GM19025 (cell line): ENCODE results near the gene ZBTB46.
"Not testable (repeated sequence)": the region's sequence is repeated elsewhere in the genome, so short reads cannot be mapped to it uniquely, and the experiment has no call there.

ENCODE experiments used
- ATAC-seq: cut with Tn5 transposase; IDR thresholded peaks from one replicate; pipeline ENCODE4 v1.9.1; 2021; ENCODE audit warnings: mild to moderate bottlenecking, low read depth, moderate library complexity; ENCODE audit not compliant: unreplicated experiment

The ZBTB46 gene

GRCh38 chr20:63738687-63739129 lies 92.4 kb downstream of the ZBTB46 start:
- no peak for ATAC-seq

GRCh38 chr20:63737945-63738686 lies 92.9 kb downstream of the ZBTB46 start:
- ATAC-seq, result no peak

DNA sequence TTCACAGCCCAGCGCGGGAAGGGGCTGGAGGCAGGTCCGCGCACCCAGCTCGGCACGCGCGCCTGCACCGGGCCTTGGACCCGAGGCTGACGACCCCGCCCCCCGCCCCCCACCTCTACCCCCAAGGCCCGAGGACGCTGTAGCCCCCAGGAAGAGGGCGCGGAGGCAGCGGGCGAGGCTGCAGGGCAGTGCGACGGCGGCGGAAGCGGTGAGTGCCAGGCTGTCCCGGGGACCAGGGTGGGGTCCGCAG lies 93.4 kb downstream of the ZBTB46 start:
- ATAC-seq, result no peak

GRCh38 chr20:63736893-63737694 lies 94.0 kb downstream of the ZBTB46 start:
- ATAC-seq, result no peak

DNA sequence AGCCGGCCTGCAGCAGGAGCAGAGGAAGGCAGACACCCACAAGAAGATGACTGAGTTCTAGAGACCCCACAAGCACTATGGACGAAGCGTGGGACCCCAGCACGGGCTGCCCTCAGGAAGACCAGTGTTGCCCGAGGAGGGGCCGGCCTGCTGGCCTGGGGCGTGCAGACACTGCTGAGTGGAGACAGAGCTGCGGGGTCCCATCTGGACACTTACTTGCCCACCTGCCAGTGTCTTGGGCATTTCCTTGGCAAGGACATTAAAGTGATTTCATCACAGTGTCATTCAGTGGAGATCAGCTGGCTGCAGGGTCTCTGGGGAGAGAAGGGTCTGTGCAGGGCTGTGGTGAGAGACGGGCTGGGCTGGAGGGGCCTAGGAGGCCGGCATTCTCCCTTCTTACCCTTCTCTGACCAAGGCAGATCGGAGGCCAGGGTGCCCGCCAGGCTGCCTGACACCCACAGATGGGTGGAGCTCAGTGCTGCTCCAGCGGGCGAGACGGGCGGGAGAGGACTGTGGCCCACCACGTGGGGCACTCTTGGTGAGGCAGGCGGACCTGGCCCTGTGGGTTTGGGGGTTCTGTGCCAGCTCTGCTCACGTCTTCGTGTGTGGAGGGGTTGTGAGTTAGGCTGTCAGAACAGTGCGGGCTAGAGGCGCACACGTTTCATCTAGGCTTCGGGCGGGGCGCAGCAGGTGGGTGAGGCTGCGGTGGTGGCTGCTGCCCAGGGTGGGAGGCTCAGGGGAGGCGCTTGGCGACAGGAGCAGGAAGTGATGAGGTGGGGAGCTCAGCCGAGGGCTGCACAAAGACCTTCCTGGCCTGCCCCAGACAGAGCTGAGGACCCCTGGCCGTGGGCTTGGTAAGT lies 95.0 kb downstream of the ZBTB46 start, which contains the start of gene LIME1:
Gene LIME1, plus strand, starts transcription at position 806 of the 860 bp plus-strand sequence. CDS start 886 bp downstream, outside the sequence.
- no peak for ATAC-seq

GRCh38 chr20:63734946-63735858 lies 95.9 kb downstream of the ZBTB46 start:
- no peak for ATAC-seq

DNA sequence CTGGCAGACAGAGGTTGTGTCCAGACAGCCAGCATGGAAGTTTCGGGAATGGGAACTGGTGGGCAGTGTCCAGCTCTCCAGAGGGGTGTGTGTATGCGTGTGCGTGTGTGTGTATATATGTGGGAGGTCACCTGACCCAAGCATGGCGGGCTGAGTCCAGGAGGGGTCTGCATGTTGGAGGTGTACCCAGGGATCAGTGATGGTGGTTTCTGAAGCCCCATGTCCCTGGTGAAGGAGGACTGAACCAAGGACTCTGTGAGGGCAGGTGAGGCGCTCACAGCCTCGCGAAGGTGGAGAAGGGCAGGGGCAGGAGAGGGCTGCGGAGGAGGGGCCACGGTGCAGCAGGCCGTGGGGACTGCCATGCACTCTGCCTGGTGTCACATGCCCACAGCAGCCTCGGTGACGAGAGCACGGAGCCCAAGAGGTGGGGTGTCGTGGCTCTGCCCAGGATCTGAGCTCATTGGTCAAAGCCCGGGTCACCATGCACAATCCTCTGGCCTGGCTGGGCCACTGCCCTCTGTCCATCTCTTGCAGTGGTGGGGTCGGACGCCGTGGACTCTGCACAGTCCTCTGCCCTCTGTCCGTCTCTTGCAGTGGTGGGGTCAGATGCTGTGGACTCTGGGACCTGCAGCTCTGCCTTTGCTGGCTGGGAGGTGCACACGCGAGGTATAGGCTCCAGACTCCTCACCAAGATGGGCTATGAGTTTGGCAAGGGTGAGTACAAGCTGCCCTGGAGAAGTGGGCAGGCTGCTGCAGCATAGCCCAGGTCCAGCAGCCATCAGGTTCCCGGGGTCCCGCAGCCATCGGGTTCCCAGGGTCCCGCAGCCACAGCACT lies 96.7 kb downstream of the ZBTB46 start:
- ATAC-seq, result no peak

DNA sequence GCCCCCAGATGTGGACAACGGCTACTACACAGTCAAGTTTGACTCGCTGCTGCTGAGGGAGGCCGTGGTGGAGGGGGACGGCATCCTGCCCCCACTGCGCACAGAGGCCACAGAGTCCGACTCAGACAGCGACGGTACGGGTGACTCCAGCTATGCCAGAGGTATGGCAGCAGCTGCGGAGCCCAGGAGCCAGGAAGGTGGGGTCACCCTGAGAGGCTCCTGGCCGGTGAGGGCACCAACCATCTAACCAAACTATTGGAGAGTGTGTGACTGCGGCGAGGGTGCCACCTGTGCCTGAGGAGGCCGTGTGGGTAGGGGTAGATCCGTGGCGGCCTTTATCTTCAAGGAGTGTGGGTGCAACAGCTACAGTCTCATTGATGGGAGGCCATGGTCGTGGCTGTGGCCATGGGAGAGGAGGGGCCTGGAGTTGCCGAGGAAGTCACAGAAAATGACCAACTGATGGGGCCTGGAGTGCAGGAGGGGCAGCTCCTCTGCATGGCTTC lies 97.4 kb downstream of the ZBTB46 start:
- ATAC-seq, result no peak

DNA sequence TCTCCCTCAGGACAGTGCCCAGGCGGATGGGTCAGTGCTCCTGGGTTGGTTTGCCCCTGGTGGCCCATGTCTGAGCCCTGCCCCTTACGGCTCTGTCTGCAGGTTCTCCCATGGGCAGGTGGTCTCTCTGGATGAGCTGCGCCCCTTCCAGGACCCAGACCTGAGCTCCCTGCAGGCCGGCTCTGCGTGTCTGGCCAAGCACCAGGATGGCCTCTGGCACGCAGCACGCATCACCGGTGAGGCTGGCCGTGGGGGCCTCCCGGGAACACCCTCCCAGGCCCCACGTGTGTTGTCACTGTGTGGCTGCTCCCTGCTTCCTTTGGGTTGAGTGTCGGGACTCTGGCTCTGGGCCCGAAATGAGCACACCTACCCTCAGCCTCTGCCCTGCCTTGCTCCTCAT lies 97.9 kb downstream of the ZBTB46 start:
- ATAC-seq, result no peak

GRCh38 chr20:63732118-63733095 lies 98.7 kb downstream of the ZBTB46 start:
- ATAC-seq, result no peak

DNA sequence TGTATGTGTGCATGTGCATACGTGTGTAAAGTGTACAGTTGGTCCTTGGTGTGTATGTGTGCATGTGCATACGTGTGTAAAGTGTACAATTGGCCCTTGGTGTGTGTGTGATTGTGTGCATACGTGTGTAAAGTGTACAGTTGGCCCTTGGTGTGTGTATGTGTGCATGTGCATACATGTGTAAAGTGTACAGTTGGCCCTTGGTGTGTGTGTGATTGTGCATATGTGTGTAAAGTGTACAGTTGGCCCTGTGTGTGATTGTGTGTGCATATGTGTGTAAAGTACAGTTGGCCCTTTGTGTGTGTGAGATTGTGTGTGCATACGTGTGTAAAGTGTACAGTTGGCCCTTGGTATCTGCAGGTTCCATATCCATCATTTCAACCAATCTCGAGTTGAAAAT lies 99.7 kb downstream of the ZBTB46 start:
- no peak for ATAC-seq

DNA sequence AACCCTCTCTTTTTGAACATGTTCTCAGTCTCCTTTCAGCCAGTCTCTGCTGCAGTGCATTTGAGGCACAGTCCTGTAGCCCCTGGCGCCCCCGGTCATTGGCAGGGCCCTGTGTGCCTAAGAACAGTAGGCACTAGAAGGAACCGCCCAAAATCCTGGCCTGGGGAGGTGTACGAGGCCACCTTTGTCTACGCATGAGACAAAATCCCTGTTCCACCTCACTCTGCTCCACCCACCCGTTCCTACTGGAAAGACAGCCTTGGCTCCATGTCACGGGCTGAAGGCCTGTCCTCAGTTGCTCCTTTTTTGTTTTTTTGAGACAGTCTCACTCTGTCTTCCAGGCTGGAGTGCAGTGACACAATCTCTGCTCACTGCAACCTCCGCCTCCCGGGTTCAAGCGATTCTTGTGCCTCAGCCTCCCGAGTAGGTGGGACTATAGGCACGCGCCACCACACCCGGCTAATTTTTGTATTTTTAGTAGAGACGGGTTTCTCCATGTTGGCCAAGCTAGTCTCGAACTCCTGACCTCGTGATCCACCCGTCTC lies 100.8 kb downstream of the ZBTB46 start:
- not testable (repeated sequence) for ATAC-seq

GRCh38 chr20:63722967-63723622 lies 108.0 kb downstream of the ZBTB46 start:
- ATAC-seq, result not testable (repeated sequence)

DNA sequence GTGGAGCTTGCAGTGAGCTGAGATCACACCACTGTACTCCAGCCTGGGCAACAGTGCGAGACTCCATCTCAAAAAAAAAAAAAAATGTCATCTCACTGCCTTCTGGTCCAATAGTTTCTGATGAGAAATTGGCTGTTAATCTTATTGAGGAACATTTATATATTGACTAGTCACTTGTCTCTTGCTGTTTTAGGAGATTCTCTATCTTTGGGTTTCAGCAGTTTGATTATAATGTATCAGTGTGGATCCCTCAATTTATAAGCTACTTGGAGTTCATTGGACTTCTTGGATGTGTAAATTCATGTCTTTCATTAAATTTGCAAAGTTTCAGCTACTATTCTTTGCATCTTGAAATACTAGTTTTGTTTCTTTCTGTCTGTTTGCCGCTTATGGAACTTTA lies 112.1 kb downstream of the ZBTB46 start:
- no peak for ATAC-seq

- ATAC-seq, result no peak
Measured at GRCh38 chr20:63714858-63715257, 116.2 kb downstream of the ZBTB46 start.

- no peak for ATAC-seq
Measured at GRCh38 chr20:63712191-63712590, 118.9 kb downstream of the ZBTB46 start.

DNA sequence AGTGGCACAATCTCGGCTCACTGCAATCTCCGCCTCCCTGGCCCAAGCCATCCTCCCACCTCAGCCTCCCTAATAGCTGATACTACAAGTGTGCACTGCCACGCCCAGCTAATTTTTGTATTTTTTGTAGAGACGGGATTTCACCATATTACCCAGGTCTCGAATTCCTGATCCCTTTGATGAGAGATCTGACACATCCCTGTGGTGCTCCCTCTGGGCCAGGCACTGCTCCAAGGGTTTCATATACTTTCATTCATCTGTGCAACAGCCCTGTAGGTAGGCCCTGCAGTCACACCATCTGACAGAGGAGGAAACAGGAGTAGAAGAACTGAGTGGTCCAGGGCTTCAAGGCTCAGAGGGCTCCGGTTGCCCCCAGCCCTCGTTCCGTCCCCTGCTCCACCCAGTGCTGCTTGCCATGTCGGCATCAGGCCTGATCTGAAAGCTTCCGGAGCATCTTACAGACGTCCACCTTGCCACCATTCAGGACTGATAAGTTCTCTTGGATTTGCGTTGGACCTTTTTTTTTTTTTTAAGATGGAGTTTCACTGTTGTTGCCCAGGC lies 119.9 kb downstream of the ZBTB46 start:
- ATAC-seq, result no peak
